IPS DF 4.7 (cell line): ENCODE data around the gene ADIPOR2.
"Not testable (repeated sequence)": the region's sequence is repeated elsewhere in the genome, so short reads cannot be mapped to it uniquely, and the experiment has no call there.

Source experiments
- DNase-seq: peaks from one replicate; pipeline ENCODE4 v3.0.0-alpha.2; 2013; ENCODE audit warnings: low spot score; ENCODE audit errors: extremely low read depth

ADIPOR2 gene

DNA sequence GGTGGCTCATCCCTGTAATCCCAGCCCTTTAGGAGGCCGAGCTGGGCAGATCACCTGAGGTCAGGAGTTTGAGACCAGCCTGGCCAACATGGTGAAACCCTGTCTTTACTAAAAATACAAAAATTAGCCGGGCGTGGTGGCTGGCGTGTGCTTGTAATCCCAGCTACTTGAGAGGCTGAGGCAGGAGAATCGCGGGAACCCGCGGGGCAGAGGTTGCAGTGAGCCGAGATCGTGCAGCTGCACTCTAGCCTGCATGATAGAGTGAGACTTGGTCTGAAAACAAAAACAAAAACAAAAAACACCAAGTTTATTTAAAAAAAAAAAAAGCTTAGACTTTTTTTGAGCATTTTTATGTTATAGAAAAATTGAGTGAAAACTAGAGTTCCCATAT lies 40.8 kb downstream of the ADIPOR2 start:
- DNase-seq = not testable (repeated sequence)

DNA sequence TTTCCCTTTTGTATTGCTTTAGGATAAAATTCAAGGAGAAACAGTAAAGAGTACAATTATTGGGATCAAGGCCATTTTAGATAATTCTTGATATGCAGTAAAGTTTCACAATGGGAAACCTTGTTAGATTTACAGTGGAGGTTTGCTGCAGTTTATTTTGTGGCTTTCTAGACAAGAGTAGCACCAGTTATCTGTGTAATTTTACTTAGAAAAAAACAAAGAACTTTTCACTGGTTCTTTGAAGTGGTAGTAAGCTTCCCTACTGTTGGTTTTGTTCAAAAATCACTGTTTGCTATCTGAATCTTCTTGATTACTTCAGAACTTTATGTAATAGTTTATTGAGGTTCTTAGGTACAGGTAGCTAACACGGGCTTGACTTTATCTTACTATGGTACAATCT lies 42.0 kb downstream of the ADIPOR2 start:
- DNase-seq = no peak

- not testable (repeated sequence) for DNase-seq
These were observed 42.8 kb downstream of the ADIPOR2 start for GRCh38 chr12:1733712-1734111.

DNA sequence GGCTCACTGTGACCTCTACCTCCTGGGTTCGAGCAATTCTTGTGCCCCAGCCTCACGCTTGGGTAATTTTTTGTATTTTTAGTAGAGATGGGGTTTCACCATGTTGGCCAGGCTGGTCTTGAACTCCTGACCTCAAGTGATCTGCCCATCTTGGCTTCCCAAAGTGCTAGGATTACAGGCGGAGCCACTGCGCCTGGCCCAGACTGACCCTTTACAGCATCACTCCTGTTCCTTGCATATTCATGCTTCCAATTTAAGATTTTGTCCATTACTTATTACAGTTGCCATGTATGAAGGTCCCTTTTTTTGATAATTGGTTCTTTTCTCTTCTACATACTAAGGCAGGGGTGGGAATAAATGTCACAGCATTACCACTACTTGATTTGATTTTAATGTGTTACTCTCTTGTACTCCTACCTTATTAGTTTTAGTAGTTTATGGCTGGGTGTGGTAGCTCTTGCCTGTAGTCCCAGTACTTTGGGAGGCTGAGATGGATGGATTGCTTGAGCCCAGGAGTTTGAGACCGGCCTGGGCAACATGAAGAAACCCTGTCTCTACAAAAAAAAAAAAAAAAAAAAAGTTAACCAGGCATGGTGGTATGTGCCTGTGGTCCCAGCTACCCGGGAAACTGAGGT lies 46.9 kb downstream of the ADIPOR2 start:
- DNase-seq = no peak

- DNase-seq = no peak
These were observed 47.6 kb downstream of the ADIPOR2 start for GRCh38 chr12:1738446-1738845.

DNA sequence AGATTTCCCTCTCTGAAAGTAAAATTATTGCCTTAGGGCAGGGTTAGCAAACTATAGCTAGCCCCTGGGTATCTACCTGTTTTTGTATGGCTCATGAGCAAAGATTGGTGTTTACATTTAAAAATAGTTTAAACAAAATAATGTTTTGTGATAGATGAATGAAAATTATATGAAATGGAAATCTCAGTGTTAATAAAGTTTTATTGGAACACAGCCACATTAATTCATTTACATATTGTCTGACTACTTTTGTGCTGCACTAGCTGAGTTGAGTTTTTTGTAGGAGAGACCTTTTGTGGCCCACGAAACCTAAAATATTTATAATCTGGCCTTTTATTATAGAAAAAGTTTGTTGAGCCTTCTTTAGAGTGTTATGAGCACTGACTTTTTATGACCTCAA lies 48.5 kb downstream of the ADIPOR2 start:
- no peak for DNase-seq

- no peak for DNase-seq
These were observed 49.5 kb downstream of the ADIPOR2 start for GRCh38 chr12:1740161-1740948.

DNA sequence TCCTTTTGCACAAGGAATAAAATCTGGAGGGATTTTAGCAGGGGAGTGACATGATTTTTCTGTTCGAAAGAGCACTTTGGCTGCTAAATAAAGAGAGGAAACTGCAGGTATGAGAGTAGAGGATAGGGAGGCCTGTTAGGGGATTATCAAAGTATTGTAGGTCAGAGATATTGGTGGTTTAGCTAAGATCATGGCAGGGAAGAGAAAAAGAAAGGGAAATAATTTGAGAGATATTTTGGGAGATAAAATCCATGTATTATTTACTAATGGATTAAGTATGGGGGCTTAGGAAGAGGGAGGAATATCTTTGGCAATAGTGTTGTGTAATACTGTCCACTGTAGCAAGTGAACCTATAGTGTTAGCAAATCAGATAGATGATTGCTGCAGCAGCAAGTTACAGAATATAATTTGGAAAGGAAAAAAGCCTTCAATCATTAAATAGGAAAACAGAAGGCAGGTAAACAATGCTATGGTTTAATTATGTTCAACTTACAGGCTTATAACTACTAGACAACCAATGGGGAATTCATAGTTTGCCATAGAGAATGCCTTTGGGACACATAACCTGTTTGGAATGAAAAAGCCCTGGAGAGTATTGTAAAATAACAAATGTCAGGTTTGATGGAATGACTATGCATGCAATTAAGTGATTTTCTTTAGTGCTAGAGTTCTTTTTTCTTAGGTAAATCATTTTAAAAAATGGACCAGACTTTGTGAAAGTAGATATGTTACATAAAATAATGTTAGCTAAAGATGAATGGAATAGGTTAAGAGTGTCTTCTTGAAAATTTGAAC lies 50.5 kb downstream of the ADIPOR2 start:
- no peak for DNase-seq

GRCh38 chr12:1744932-1745331 lies 54.1 kb downstream of the ADIPOR2 start:
- peak; percentile 36 for DNase-seq

DNA sequence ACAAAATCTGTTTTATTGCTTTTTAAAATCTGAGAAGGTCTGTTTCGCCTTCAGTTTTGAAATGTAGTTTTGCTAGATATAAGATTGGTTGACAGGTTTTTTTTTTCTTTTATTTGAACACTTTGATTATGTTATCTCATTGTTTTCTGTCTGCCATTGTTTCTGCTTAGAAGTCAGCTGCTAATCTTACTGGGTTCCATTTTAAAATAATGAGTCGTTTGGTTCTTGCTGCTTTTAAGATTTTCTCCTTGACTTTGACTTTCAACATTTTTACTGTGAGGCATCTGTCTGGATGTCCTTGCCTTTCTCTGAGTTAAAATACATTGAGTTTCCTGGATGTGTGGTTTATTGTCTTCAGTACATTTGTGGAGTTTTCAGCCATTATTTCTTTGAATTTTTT lies 56.7 kb downstream of the ADIPOR2 start:
- no peak for DNase-seq

GRCh38 chr12:1749019-1749418 lies 58.1 kb downstream of the ADIPOR2 start:
- no peak for DNase-seq

- DNase-seq = no peak
These were observed 59.4 kb downstream of the ADIPOR2 start for GRCh38 chr12:1750300-1750699.

DNA sequence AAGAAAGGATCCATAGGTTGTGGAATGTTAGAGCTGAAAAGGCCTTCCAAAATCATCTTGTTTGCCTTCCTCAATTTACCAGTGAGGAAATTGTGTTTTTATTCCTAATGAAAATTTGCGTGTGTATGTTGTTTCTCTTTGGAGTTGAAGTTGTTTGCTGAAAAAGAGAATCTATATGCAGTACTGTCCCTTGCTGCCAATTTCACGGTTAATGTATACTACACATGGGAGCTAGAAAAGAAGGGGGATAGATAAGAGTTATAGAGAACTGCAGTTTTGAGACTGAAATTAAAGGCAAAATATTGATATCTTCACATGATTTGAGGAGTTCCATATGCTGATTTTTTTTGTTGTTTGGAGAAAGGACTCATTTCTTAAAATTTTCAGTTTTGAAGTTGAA lies 67.5 kb downstream of the ADIPOR2 start:
- no peak for DNase-seq

- no peak for DNase-seq
These were observed 68.0 kb downstream of the ADIPOR2 start for GRCh38 chr12:1758887-1759286.

- DNase-seq = no peak
These were observed 69.9 kb downstream of the ADIPOR2 start for GRCh38 chr12:1760566-1761382.

GRCh38 chr12:1761857-1762256 lies 71.0 kb downstream of the ADIPOR2 start:
- DNase-seq = no peak

DNA sequence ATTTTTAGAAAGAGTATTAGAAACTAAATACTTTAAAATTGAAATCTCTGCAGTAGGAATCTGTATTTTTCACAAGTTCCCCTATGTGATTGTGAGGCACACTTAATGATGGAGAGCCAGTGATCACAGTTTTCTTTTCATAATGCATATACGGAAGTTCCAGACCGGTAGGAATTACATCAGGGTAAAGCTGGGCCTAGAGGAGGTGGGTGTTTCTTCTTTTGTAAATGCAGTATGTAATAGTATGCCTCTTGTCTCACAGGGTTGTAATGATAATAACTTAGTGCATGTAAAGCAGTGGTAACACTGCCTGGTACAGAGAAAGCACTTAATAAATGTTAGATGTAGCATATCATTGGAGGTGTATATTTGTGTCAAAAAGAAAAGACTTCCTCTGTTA lies 72.3 kb downstream of the ADIPOR2 start:
- DNase-seq = no peak

DNA sequence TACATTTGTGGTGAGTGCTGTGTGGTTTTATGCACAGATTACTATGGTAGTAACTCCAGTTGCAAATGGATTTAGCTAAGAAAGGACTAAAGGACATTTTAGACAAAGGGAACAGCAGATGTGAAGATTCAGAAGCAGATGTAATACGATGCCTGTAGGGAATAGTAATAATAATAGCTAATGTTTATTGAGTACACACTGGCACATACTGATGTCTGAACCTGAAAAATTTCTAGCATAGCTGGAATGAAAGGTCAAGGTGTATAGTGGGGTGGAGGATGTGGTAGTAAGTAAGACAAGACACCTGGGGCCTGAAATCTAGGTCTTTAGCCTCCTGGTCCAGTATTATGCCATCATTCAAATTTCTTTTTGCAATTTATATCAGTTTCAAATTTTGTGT lies 75.2 kb downstream of the ADIPOR2 start:
- DNase-seq = no peak

GRCh38 chr12:1767407-1768090 lies 76.7 kb downstream of the ADIPOR2 start:
- DNase-seq = no peak

DNA sequence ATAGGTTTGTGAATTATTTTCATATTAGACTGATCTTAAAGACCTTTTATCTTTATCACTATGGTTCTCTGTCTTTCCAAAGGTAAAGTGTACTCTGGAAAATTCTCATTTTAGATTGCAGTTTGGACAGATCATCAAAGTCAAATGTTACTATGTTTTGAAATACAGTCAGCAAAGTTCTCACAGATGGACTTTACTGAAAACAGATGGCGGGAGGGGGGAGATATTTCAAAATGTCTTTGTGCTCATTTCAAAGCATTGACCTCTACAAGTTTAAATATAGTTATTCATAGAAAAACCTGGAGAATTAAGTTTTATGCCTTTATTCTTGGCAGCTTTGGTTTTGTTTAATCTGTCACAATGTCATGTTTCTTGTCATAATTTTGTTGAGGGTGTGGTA lies 77.7 kb downstream of the ADIPOR2 start:
- DNase-seq = no peak
